Astrocyte of the cerebellum (primary cell): ENCODE data around the gene ASB7.
"Not testable (repeated sequence)": the region's sequence is repeated elsewhere in the genome, so short reads cannot be mapped to it uniquely, and the experiment has no call there.

Source experiments
- DNase-seq: peaks from one replicate; pipeline ENCODE4 v3.0.0-alpha.2; 2011; ENCODE audit warnings: low read depth
- H3K4me3 ChIP-seq: 2 replicates; pipeline ENCODE4 v1.5.1; 2011; ENCODE audit warnings: mild to moderate bottlenecking, low read depth, low read length, moderate library complexity
- in situ Hi-C: cut with HindIII; loops from 2 replicates; pipeline ENCODE4 v1.10.0; 2017; ENCODE audit warnings: low sequenced_read_pairs
- TF ChIP-seq, protein P1 (sequence below): IDR thresholded peaks from 2 replicates; pipeline ENCODE4 v1.5.1; 2012; ENCODE audit warnings: low read length, low read depth, moderate library complexity, mild to moderate bottlenecking; ENCODE audit errors: missing control alignments

Gene ASB7

DNA sequence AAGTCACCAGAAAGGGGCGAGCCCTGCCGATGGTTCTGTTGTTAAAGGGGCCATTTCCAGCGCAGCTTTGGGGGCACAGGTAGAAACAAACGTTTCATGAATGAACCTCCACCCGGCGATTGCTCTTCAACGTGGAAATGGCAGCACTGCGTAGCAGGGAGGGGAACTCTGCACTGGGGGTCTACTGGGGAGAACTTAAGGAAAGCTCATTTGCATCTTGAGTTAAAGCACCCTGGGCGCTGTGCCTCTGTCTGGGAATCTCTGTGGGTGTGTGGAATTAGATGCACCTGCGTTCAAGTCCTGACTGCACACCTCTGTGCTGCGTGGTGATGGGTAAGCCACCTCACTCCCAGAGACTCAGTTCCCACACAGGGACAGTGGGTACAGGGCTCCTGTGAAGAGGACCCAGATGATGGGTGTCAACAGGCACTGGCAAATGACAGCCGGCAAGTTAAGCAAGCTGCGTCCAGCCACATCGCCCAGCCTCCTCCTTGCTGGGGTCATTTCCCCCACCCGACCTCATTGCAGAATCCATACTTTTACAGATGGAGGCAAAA, 68.8 kb downstream of the ASB7 start:
- in situ Hi-C loops: no loop called here
- TF ChIP-seq, protein P1, sequence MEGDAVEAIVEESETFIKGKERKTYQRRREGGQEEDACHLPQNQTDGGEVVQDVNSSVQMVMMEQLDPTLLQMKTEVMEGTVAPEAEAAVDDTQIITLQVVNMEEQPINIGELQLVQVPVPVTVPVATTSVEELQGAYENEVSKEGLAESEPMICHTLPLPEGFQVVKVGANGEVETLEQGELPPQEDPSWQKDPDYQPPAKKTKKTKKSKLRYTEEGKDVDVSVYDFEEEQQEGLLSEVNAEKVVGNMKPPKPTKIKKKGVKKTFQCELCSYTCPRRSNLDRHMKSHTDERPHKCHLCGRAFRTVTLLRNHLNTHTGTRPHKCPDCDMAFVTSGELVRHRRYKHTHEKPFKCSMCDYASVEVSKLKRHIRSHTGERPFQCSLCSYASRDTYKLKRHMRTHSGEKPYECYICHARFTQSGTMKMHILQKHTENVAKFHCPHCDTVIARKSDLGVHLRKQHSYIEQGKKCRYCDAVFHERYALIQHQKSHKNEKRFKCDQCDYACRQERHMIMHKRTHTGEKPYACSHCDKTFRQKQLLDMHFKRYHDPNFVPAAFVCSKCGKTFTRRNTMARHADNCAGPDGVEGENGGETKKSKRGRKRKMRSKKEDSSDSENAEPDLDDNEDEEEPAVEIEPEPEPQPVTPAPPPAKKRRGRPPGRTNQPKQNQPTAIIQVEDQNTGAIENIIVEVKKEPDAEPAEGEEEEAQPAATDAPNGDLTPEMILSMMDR: no peak
- no peak for DNase-seq
- no peak overlapping the region for H3K4me3 ChIP-seq

DNA sequence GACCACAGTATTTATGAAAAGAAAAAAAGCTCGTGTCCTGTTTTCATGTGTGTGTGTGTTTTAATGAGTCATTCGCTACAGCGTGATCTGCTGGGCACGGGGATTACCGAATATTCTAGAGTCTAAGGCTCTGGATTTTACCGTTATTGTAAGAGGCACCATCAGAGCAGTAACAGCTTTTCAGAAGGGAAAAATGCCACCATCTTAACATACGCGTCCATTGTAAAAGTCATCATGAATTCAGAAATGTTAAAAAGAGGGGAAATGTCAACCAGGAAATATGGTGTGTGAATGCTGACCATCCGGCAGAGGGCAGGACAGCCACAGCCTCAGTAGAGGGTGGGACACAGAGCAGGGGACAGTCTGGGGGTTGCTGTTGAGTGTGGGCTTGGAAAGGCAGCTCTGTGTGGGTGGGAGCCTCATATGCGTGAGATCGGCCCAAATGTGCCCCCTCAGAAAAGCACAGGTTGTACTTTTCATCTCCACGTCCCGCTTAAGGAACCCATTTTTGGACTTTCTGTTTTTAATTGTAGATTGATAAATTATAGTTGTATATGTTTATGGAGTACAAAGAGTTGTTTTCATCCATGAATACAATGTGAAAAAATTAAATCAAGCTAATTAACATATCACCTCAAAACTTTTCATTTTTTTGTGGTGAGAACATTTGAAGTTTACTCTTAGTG, 69.6 kb downstream of the ASB7 start:
- TF ChIP-seq, protein P1: peak; percentile 63
- no peak overlapping the region for H3K4me3 ChIP-seq
- in situ Hi-C loops: no loop called here
- DNase-seq: no peak

DNA sequence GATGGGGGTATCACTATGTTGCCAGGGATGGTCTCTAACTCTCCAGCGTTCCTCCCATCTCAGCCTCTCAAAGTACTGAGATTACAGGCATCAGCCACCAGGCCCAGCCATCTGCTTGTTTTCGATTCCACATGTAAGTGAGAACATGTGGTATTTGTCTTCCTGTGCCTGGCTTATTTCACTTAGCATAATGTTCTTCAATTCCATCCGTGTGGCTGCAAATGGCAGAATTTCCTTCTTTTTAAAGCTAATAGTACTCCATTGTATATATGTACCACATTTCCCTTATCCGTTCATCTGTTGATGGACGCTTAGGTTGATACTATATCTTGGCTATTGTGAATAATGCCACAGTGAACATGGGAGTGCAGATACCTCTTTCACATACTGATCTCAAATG, 70.6 kb downstream of the ASB7 start:
- DNase-seq: no peak
- TF ChIP-seq, protein P1: no peak
- H3K4me3 ChIP-seq: no peak overlapping the region
- in situ Hi-C loops: no loop called here

DNA sequence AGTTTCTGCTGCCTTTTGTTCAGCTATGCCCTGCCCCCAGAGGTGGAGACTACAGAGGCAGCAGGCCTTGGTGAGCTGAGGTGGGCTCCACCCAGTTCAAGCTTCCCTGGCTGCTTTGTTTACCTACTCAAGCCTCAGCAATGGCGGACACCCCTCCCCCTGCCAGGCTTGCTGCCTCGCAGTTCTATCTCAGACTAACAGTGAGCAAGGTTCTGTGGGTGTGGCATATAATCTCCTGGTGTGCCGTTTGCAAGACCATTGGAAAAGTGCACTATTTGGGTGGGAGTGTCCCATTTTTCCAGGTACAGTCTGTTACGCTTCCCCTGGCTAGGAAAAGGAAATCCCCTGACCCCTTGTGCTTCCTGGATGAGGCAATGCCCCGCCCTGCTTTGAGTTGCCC, 76.8 kb downstream of the ASB7 start:
- in situ Hi-C loops, H3K4me3 ChIP-seq, DNase-seq: not testable (repeated sequence)

DNA sequence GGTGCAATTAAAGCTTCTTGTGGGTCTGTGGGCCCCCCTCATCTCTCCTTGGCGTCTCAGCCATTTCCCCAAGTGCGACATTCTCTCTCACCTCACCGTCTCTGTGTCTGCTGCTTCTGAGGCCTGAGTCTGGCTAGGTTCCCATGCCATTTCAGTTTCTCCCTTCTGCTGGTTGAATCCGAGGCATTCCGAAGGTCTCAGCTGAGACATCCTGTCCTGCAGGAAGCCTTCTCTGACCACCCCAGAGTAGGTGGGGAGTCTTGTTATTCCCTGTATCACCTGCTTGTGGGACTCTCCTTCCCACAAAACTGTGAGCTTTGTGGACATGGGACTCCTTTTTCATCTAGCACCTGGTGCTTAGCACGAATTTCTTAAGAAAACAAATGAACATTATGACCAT, 78.3 kb downstream of the ASB7 start:
- in situ Hi-C loops: no loop called here
- TF ChIP-seq, protein P1: no peak

DNA sequence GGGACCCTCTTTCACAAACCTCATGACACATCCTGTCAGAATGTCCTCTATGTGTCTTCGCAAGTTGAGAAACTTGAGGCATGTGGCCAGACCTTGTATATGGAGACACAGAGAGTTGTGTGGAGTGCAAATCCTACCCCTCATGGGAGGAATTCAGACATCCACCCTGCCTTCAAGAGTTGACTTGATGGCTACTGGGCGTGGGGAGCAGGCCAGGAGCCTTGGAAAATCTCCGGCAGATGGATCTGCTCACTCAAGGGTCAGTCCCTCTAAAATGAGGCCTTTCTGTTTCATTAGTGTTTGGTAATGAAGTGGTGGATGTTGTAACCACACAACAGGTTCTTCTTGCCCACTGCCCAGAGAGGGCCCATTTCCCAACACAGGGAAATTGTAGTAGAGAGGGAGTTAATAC, 79.0 kb downstream of the ASB7 start:
- TF ChIP-seq, protein P1: no peak
- in situ Hi-C loops: no loop called here
- no peak for DNase-seq
- no peak overlapping the region for H3K4me3 ChIP-seq

More for the DNA sequence above, 78.3 kb downstream of the ASB7 start:
- no peak for DNase-seq
- no peak overlapping the region for H3K4me3 ChIP-seq

DNA sequence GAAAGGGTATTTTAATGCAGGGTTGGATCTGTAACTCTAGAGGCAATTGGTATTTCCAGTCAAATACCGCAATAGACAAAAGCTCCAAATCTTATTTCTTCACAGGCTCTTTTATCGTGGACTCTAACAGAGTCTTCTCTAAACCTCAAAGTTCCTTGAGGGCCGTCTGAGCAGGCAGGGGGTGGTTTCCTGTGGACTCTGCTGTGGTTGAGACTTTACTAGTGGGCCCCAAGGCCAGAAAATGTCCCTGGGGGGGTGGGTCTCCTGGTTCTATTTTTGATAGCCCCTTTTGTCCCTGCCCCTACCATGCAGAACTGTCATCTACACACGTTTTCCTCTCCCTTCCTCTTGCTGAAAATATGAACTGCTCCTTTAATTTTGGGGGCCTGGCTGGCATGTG, 80.1 kb downstream of the ASB7 start:
- in situ Hi-C loops: no loop called here
- H3K4me3 ChIP-seq: no peak overlapping the region
- no peak for DNase-seq
- TF ChIP-seq, protein P1: no peak
